HL-60 (cell line): ENCODE data around the gene SS18.

Source experiments
- DNase-seq, 2 experiments: peaks; one replicate each; pipeline ENCODE4 v3.0.0-alpha.2; 2010 to 2020; ENCODE audit warnings: low read depth in 1 of 2, low spot score in 1 of 2
- H3K27ac ChIP-seq: fragments of 250-450 bp; sonication (Bioruptor Pico); replicated peaks from 2 replicates; pipeline ENCODE4 v1.5.1; 2020; ENCODE audit warnings: mild to moderate bottlenecking, moderate library complexity
- H3K27me3 ChIP-seq: fragments of 250-450 bp; sonication (Bioruptor Pico); 2 replicates; pipeline ENCODE4 v1.5.1; 2021; ENCODE audit warnings: mild to moderate bottlenecking, moderate library complexity; ENCODE audit not compliant: insufficient read depth, poor library complexity, severe bottlenecking
- H3K4me3 ChIP-seq: replicated peaks from 2 replicates; pipeline ENCODE4 v1.5.1; 2011; ENCODE audit warnings: mild to moderate bottlenecking, control low read depth, low read length; ENCODE audit not compliant: insufficient read depth
- GABPA ChIP-seq: IDR thresholded peaks from 2 replicates; pipeline ENCODE4 v1.6.1; 2012; ENCODE audit warnings: low read depth
- POLR2AphosphoS5 ChIP-seq: IDR thresholded peaks from 2 replicates; pipeline ENCODE4 v1.6.1; 2012; ENCODE audit warnings: low read depth
- SPI1 ChIP-seq: IDR thresholded peaks from 2 replicates; pipeline ENCODE4 v1.6.1; 2012; ENCODE audit warnings: low read depth, mild to moderate bottlenecking, borderline replicate concordance
- TF ChIP-seq, protein P1 (sequence below): IDR thresholded peaks from one replicate; pipeline ENCODE4 v1.5.1; 2011; ENCODE audit warnings: low read length, control low read depth, inconsistent platforms; ENCODE audit not compliant: insufficient read depth
- TF ChIP-seq, protein P2 (sequence below): IDR thresholded peaks from 2 replicates; pipeline ENCODE4 v1.6.1; 2012; ENCODE audit warnings: low read depth; ENCODE audit not compliant: insufficient replicate concordance

SS18 gene

DNA sequence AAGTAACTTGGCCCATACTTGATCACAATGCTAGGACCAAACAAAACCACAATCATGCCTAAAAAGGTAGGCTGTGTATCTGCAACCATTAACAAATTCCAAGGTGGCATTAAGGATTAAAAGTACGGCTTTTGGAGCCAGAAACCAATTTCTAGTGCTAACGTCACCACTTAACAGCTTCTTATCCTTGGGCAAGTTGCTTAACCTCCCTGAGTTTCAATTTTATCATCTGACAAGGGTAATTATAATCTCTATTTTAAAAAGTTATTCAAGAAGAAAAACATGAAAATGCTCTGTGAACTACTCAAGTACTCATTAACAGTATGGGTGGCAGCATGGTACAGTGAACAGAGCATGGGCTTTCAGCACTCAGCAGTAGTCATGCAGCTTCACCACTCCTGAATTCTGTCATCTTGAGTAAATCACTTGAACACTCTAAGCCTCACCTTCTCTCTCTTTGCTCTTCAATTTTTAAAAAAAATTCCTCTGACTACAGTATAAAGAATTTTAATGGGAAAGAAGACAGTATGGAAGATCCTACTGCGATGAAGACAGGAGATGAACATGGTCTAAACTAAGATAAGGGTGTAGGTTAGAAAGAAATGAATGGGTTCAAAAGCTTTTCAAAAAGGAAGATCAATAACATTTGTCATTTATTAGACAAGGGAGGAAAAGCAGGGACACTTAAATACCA is 69.2 kb downstream of the SS18 start:
- Histone ChIP-seq H3K27me3 (no peaks in the 10 kb centered on the region), H3K4me3 (no peak overlapping the region), H3K27ac (no peak overlapping the region)
- TF ChIP-seq GABPA (no peak), POLR2AphosphoS5 (no peak), SPI1 (no peak)
- TF ChIP-seq, protein P1, sequence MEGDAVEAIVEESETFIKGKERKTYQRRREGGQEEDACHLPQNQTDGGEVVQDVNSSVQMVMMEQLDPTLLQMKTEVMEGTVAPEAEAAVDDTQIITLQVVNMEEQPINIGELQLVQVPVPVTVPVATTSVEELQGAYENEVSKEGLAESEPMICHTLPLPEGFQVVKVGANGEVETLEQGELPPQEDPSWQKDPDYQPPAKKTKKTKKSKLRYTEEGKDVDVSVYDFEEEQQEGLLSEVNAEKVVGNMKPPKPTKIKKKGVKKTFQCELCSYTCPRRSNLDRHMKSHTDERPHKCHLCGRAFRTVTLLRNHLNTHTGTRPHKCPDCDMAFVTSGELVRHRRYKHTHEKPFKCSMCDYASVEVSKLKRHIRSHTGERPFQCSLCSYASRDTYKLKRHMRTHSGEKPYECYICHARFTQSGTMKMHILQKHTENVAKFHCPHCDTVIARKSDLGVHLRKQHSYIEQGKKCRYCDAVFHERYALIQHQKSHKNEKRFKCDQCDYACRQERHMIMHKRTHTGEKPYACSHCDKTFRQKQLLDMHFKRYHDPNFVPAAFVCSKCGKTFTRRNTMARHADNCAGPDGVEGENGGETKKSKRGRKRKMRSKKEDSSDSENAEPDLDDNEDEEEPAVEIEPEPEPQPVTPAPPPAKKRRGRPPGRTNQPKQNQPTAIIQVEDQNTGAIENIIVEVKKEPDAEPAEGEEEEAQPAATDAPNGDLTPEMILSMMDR = no peak
- TF ChIP-seq, protein P2, sequence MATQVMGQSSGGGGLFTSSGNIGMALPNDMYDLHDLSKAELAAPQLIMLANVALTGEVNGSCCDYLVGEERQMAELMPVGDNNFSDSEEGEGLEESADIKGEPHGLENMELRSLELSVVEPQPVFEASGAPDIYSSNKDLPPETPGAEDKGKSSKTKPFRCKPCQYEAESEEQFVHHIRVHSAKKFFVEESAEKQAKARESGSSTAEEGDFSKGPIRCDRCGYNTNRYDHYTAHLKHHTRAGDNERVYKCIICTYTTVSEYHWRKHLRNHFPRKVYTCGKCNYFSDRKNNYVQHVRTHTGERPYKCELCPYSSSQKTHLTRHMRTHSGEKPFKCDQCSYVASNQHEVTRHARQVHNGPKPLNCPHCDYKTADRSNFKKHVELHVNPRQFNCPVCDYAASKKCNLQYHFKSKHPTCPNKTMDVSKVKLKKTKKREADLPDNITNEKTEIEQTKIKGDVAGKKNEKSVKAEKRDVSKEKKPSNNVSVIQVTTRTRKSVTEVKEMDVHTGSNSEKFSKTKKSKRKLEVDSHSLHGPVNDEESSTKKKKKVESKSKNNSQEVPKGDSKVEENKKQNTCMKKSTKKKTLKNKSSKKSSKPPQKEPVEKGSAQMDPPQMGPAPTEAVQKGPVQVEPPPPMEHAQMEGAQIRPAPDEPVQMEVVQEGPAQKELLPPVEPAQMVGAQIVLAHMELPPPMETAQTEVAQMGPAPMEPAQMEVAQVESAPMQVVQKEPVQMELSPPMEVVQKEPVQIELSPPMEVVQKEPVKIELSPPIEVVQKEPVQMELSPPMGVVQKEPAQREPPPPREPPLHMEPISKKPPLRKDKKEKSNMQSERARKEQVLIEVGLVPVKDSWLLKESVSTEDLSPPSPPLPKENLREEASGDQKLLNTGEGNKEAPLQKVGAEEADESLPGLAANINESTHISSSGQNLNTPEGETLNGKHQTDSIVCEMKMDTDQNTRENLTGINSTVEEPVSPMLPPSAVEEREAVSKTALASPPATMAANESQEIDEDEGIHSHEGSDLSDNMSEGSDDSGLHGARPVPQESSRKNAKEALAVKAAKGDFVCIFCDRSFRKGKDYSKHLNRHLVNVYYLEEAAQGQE = no peak
- DNase-seq = no peak

DNA sequence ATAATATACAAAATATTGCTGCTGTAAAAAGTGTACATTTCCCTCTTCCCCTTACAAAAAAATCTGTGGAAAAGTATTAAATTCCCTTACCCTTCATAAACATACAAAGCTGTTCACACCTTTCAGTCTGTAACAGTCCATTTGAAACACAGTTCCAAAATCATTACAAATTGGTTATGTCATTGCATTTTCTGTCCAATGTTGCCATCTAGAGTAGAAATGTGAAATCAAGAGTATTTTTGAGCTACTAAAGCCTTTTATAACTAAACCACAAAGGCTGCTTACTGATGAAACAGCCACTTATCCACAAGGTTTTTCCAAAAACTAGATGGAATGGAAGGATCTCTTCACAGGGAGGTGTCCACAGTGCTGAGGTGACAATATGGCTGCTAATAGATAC is 72.5 kb downstream of the SS18 start:
- H3K27ac ChIP-seq = no peak overlapping the region
- no peak overlapping the region for H3K4me3 ChIP-seq
- TF ChIP-seq, protein P1 = no peak
- TF ChIP-seq SPI1 = no peak
- TF ChIP-seq POLR2AphosphoS5 = no peak
- no peak for TF ChIP-seq GABPA
- TF ChIP-seq, protein P2 = no peak
- no peaks in the 10 kb centered on the region for H3K27me3 ChIP-seq
- DNase-seq = no peak

DNA sequence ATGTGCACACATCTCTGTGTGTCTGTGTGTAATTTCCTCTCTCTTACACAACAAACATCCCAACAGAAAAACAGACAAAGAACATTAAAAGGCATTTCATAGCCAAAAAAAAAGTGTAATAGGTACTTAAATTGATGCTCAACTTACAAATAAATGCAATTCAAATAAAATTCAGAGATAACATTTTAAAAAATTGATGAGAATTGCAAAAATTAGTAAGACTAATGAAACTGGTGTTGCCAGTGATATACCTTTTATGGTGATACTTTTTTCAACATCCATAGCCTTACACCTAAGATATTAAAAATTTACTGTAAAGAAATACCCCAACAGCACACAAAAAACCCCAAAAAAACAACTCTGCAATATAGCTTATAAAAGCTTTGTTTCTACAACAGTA is 76.0 kb downstream of the SS18 start:
- no peak overlapping the region for H3K27ac ChIP-seq
- TF ChIP-seq GABPA (no peak), POLR2AphosphoS5 (no peak), SPI1 (no peak)
- TF ChIP-seq, protein P1 = no peak
- TF ChIP-seq, protein P2 = no peak
- DNase-seq = no peak
- H3K4me3 ChIP-seq = no peak overlapping the region
- H3K27me3 ChIP-seq = no peaks in the 10 kb centered on the region
